ENCODE results near the gene PPP2R5C.

PPP2R5C gene

DNA sequence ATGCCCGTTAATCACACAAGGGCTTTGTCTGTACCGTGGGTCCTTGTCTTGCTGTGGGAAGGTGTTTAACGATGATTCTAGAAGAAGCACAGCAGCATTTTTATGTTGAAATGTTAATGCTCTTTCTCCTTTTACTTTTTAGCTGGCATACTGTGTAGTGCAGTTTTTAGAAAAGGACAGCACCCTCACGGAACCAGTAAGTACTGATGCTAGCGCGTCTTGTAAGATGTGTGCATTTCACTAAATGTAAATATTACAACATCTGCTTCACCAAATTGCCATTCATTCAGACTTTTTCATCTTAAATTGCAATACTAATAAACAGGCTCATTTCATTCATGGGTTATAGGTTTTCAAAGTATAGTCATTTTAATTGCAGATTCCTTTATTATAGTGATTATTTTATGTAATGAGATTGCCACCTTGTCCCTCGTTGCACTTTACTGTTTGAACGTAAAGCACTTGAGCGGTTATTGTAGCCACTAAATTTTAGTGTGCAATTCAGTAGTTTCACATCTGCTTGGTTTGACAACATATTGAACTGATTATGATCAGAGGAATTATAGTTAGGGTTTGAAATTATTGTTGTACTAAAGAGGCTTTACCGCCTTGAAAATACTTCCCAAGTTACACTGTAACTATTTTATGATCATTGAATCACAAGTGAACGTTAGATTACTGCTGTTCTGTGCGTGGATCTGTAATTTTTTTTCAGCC, 133.0 kb downstream of the PPP2R5C start:
- no peak for DNase-seq

DNA sequence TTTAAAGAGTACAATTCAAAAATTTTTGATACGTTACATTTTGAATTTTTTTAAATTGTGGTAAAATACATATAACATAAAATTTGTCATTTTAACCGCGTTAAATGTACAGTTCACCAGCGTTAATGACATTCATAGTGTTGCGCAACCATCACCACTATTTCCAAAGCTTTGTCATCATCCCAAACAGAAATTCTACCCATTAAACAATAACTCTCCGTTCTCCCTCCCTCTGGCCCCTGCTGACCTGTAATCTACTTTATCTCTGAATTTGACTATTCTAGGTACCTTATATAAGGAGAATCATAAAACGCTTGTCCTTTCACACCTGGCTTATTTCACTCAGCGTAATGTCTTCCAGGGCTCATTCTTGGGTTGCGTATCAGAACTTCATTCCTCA, 133.7 kb downstream of the PPP2R5C start:
- DNase-seq = no peak

DNA sequence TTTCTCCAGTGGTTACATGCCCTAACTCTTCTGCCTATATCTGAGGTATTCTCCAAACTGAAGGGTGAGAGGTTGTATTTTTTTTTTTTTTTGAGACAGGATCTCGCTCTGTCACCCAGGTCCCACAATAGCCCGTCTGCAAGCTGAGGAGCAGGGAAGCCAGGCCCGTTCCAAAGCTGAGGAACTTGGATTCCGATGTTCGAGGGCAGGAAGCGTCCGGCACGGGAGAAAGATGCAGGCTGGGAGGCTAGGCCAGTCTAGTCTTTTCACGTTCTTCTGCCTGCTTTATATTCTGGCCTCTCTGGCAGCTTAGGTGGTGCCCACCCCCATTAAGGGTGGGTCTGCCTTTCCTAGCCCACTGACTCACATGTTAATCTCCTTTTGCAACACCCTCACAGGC, 135.8 kb downstream of the PPP2R5C start:
- DNase-seq = no peak

DNA sequence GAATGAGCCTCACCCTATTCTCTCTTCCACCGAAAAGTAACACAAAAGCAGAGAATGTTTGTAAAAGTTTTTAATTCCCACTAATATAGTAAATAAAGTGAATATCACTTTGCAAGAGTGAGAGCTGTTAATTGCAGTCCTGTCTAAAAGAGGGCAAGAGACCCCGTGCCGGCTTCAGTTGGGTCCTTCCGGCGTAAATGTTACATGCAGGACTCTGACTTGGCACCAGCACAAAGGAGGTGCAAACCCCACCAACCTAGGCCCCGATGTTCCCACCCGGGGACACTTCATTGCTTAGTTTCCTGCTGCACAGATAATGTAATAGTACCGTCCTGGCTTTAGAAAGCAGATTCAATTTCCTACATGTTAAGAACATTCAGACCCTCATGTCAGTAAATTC, 136.9 kb downstream of the PPP2R5C start:
- DNase-seq = no peak

DNA sequence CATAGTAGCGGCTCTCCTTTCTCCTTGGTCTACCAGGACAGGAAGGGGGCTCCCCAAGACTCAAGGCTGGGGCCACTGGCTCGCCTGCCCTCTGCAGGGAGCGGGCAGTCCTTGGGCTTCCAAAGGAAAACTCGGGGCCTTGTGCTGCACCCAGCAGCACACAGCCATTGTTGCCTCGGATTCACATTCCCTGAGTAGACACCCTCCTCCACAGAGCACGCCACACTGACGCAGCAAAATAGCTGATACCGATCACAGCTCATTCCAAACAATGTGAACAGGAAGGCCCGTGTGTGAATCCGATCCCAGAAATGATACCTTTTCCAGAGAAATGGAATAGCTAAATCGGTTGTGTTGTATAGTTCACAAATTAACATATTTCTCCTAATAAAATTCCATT, 137.8 kb downstream of the PPP2R5C start:
- no peak for DNase-seq

DNA sequence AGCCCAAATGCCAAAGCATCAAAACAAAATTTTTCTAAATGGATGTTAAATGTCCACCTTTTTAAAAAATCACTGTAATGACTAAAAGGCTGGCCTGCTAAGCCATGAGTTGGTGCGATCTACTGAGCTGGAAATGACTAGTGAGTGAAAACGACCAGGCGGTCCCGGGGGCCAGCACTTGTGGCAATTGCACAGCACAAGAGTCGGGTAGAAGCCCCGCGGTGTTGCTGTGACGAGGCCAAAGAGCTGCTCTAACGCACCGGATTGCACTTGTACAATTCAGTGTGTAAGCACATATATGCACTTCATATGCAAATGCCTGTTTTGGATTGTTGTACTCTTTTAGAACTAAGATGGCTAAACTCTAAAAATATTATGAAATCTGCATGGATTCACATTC, 138.7 kb downstream of the PPP2R5C start:
- no peak for DNase-seq

DNA sequence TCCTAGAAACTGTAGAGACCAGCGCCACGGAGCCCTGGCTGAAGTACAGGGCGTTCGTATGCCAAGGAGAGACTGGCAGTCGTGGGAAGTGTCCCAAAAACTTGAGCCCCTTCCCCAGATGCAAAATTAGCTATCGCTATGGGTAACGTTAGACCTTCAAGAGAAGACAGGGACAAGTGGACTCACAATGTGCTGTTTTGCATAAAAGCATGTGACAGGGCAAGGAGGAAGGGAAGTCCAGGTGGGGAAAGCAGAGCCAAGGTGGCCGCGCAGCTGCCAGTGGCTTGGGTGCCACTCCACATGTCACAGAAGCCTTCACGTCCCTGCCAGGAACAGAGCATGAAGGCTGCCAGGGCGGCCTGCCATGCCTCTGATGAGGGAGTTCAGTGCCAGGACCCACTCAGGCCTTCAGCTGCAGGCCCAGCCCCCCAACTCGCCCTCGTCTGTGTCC, 141.6 kb downstream of the PPP2R5C start:
- DNase-seq = no peak

DNA sequence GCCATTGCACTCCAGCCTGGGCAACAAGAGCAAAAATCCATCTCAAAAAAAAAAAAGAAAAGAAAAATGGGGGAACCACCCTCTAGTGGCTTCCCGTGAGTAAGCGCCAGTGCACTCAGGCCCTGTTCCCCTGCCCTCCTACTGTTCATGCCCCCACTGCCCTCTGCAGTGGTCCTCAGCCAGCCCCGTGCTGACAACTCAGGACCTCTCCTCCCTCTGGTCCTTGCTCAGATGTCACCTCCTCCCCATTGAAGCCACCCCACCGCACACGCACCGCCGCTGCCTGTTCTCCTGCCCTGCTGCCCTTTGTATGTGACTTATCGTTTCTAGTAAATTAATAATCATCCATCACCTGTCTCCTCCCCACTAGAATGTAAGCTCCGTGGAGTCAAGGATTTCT, 144.1 kb downstream of the PPP2R5C start:
- DNase-seq = no peak

DNA sequence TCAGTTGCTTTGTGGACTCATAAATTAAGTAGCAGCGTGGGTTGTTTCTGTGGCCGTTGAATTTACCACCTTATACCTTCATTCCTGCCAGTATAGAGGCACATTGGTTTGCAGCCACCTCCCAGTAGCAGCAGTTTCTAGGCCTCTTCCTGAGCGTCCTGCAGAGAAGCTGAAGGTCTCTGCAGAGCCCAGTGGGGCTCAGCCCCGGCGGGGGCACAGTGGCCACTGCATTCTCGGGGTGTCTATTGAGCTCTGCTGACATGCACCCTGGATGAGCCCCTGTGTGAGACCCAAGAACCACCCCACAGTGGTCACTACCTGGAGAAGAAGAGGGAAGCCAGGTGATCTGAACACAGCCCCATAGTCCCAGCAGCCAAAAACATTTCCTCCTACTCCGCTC, 145.1 kb downstream of the PPP2R5C start:
- no peak for DNase-seq

DNA sequence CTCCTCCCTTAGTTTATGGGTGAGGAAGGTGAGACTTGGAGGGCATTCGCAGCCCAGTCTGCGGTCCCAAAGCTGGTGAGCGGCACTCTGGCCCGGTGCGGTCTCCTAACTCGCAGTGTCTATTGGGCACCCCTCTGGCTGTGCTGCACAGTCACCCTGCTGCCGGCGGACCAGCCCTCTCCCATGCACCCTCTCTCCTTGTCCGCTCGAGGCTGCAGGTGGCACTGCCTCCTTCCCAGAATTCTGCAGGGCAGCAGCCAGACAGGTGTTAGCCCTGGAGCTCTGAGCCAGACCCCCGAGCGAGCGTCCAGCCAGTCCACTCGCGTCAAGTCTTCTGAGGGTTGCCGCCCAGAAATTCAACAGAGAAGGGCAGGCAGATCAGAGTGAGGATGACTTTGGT, 146.1 kb downstream of the PPP2R5C start:
- DNase-seq = no peak

DNA sequence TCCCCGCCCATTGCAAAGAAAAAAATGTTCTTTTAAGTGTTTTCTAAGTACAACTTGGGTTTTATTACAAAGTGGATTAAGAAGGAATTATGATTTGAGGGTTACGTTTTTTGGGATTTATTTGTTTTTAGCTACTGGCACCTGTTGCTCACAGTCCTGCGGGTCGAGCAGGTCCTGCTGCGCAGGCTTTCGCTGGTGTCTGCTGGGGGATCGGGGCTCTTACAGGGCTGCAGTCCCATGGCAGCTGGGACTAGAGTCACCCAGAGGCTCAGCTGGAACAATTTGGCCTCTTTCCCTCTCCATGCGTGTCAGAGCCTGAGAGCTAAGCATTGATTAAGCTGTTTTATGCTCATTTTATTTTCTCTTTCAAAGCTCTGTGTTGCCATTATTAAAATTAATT, 147.3 kb downstream of the PPP2R5C start:
- DNase-seq = no peak

DNA sequence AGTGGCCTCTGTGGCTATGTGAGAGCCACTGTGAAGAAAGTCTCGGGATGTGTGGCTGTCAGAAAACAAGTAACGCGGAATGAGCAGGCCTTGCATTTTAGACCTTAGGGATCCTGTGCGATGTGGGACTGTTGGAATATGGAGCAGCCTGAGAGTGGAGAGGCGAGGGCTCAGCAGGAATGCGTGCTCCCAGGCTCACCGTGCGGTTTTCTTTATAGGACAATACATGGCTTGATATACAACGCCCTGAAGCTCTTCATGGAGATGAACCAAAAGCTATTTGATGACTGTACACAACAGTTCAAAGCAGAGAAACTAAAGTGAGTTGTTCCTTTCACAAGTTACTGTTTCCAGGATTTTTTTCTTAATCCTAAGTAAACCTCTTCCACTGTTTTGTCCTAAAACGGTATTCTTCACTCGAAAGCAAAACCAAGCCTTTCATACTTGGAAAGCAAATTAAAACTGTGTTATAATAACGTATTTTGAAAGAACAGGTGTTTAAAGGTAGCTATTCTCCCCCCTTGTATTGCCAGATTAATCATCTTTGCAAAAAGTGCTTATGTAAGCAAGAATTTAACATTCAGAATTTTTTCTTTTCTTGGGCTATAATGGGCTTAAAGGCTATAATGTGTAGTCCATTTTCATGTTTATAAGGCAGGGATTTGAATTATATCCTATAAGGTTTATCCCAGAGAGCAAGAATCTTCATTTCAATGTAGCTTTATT, 148.0 kb downstream of the PPP2R5C start:
- DNase-seq = no peak

DNA sequence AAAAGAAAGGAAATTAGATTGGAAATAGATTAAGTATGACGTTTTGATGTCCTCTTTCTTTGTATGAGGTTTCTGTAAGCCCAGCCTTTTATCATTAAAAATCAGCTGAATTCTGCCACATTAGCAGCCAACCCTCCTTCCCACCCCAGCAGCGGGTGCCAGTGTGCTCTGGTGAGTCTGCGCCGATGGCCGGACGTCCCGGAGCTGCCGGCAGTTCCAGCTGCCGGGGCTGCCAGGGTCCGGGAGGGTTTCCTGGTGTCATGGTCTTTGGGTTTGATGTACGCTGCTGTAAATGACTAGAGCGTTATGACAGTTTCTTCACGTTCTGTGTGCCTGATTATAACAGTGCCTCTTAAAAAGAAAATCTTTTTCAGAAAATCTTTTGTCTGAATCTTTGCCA, 151.3 kb downstream of the PPP2R5C start:
- no peak for DNase-seq

DNA sequence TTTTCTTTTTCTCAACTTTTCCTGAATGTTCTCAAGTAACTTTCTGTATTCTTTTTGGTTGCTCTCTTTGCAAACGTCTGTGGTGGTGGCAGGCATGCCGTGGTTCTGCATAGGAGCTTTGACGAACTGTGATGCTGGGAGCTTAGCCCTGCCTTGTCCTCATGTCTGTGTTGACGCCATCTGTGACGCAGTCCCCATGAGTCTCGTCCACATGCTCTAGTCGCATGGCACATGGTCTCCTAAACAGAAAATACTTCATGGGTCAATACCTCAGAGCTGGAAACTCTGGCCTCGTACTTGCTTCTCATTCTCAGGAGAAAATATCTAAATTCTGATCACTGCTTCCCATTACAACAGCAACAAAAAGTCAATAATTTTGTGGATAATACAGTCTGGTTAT, 152.6 kb downstream of the PPP2R5C start:
- DNase-seq = no peak

DNA sequence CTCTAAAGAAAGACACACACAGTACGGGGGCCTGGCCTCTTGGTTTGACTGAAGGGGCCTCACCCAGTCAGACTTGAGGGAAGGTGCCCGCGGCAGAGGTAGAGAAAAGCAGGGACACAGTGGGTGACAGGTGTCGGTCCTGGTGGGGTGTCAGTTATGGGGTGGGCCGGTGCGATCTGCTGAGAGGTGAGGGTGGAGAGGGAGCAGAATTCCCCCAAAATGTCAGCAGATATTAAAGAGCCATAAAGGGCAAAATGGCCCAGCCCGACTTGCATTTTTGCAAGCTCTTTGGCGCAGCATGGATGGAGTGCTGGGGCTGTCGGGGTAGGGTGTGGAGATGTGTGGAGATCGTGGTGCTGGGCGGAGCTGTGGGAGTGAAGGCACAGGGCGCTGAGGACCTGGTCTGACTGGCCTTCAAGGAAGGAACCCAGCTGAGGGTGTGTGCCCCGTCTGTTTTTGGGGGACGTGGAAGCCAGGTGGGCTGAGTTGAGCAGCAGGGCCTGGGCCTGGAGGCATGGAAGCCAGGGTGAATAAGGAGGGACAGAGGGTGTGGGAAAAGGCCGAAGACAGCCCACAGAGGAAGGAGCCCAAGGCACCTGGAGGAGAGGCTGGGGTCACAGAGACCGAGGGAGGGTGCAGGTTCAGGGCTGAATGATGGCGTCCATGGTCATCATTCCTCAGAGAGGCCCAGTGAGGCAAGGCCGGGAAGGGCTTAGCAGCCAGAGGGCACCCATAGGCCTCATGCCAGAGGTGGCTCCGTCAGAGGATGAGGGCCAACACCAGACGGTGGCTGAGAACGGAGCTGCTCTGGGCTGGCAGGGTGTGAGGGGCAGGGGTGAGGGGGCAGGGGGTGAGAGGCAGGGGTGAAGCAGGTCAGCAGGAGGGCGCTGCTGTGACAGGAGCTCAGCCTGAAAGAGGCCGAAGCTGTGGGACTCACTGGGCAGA, 154.6 kb downstream of the PPP2R5C start:
- no peak for DNase-seq

DNA sequence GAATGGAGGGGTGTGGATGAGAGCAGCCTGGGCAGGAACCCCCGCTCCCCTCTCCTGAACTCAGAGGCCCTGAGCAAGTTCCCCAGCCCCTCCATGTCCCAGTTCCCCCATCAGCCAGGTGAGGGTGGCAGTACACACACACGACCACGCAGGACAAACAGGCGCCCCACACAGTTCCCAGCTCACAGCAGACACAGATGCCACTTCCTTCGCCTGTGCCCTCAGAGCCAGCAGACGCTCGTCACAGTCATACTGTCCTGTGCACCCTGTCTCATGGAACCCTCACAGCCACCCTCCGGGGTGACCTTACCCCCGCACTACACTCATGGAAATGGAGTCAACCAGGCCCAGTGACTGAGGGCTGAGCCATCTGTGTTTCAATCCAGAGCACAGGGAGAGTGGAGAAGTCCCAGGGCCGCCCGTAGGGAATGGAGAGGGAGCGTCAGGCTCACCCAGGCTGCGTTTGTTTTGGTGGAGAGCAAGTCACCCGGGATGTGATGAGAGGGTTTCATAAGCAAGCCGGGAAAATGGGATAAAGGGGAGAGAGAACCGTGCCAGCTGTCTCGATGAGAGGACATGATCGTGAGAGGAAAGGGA, 155.4 kb downstream of the PPP2R5C start:
- DNase-seq = no peak

DNA sequence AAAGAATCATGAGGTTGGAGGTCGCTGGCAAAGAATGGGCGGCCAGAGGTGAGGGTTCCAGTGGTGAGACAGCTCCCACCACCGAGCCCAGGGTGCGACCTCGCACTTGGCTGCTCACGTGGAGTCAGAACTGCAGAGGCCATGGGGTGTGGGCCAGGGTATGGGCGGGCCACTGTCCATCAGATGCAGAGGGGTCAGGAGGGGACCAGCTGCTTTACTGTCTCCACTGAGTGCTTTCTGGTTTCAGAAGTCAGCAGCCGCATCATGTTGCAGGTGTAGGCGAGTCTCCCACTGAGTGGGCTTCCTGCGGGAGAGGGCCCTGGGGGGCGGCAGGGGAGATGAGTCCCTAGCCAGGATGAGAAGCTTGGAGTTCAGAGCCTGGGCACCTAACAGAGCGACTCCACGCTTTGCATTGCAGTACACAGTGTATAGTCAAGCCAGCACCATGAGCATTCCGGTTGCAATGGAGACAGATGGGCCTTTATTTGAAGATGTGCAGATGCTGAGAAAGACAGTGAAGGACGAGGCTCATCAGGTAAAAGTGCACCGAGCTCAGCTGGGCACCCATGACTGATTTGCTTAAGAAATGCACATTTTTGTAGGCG, 156.0 kb downstream of the PPP2R5C start:
- DNase-seq = no peak

DNA sequence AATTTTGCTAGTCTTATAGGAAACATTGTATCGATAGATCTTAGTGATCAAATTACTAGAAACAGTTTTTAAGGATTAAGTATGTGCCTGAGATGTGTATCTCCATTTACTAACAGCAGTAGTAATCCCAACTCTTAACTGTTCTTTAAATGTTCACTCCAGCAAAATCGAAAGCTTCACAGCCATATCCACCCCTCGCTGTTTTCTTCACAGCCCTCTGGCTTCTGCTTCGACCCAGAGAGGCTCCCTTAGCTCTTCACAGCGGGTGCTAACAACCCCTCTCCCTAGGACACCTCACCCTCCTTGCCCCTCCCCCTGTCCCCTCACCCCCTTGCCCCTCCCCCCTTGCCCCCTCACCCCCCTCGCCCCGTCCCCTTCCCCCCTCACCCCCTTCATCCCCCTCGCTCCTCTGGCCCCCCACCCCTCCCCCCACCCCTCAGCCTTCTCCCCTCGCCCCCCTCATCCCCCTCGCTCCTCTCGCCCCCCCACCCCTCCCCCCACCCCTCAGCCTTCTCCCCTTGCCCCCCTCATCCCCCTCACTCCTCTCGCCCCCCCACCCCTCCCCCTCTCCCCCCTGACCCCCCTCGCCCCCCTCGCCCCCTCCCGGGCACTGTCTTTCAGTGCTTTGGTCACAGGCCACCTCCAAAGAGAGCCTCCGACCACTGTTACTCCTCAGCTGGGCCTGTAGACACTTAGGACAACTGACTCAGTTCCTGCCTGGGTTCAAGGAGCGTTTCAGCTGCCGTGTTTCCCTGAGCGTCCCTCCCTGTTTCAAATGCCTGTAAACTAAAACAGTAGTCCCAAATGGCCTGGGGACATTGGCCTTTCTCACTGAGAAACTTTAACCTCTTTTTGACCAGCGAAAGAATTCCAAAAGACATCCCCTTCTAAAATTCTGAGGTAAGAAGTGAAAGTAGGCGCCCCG, 156.8 kb downstream of the PPP2R5C start:
- no peak for DNase-seq

DNA sequence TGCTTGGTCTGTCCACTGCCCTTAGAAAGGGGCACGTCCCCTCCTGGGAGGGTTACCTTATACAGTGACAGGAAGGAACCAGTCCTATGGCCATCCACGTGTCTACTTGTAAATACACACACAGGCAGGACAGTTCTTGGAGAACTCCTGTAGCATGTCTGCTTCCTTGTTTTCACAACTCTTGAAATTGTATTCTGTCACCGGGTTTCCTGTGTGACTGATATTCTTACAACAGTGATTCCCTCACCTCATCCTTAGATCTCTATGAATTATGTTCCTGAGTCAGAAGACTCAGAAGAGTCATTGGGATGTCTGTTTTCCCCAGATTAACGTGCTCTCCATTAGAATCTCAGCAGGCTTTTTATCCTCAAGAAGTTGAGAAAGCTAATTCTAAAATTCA, 158.8 kb downstream of the PPP2R5C start:
- DNase-seq = no peak

DNA sequence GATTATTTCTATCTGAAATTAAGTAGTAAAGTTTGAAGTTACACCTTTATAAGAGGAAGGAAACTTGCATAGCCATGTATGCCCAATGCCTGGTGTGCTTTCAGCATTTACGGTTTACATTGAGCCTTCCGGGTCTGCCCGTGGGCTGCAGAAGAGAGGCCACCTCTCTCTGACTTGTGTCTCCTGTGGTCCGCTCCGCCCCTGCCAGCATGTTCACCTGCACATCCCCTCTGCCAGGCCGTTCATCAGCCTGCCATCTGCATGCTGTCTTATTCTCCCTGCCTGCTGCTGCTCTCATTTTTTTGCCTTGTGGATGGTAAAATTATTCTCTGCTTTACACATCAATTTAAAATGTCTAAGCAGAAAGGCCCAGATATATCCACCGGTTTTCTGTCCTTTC, 161.4 kb downstream of the PPP2R5C start:
- DNase-seq = no peak

DNA sequence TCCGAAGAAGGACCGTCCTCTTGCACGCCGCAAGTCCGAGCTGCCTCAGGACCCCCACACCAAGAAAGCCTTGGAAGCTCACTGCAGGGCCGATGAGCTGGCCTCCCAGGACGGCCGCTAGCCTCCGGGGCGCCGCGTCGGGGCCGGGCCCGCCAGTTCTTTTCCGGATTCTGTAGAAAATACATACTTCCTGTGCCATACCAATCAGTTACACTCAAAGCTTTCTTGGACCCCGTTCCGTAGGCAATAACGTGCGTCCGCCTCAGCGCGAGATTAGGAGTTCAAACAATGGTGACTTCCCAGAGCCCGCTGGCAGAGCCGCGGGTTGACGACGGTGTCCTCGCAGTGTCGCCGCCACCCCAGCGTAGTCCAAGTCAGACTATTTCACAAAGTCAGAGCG, 163.6 kb downstream of the PPP2R5C start:
- DNase-seq = no peak

DNA sequence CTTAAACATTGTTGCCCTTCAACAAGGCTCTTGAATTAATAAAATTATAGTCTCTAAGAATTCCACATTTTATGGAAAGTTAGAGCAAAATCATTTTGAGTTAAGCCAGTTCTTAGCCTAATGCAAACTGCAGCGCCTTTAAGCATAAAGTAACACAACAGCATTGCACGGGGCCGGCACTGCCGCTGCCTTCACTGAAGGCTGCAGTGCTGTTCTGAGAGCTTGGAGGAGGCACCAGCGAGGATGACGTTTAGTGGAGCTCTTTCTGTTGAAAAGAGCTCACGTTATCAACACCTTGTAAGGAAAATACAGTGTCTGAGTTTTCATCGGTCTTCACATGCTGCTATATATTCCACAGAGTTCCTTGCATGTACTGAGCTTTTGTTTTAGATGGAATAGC, 164.6 kb downstream of the PPP2R5C start:
- no peak for DNase-seq
